Hematopoietic multipotent progenitor cell treated with erythropoietin and hydrocortisone succinate and interleukin-3 and kit ligand, for 15 days (in vitro differentiated cells): Measurements from ENCODE around the gene WNT3A.

Source experiments
- DNase-seq: peaks from one replicate; pipeline ENCODE4 v3.0.0-alpha.2; 2015; ENCODE audit warnings: low spot score

WNT3A gene

DNA sequence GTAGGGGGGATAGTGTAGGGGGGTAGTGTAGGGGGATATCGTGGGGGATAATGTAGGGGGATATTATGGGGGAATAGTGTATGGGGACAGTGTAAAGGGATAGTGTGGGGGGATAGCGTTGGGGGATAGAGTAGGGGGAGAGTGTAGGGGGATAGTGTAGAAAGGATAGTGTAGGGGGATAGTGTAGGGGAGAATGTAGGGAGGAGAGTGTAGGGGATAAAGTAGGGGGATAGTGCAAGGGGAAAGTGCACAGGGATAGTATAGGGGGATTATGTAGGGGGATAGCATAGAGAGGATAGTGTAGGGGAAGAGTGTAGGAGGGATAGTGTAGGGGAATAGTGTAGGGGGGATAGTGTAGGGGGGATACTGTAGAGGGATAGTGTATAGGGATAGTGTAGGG lies 63.4 kb downstream of the WNT3A start:
- DNase-seq, result no peak

DNA sequence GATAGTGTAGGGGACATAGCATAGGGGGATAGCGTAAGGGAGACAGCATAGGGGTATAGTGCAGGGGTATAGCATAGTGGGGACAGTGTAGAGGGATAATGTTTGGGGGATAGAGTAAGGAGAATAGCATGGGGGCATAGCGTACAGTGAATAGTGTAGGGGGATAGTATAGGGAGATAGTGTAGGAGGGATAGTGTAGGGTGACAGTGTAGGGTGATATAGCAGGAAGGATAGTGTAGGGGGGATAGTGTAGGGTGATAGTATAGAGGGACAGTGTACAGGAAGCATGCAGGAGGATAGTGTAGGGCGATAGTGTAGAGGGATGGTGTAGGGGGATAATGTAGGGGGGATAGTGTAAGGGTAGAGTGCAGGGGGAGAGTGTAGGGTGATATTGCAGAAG lies 64.1 kb downstream of the WNT3A start:
- no peak for DNase-seq

DNA sequence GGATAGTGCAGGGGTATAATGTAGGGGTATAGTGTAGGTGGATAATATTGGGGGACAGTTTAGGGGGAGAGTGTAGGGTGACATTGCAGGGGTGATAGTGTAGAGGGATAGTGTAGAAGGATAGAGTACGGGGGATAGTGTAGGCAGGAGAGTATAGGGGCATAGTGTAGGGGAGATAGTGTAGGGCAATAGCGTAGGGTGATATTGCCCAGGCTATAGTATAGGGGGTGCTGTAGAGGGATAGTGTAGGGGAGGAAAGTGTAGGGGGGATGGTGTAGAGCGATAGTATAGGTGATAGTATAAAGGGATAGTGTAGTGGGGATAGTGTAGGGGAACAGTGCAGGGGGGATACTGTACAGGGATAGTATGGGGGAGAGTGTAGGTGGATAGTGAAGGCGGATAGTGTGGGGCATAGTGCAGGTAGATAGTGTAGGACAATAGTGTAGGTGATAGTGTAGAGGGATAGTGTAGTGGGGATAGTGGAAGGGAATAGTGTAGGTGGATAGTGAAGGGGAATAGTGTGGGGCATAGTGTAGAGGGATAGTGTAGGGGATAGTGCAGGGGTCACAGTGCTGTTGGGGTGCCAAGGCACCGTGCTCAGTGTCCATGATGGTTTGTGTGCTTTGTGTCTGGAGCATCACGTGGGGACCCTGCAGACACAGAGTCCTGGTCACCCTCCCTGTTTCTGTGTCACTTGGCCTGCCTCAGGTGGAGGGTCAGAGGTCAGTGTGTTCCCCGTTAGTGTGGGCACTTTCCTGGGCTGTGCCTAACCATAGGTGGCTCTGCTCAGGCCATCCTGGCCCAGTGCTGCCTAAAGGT lies 65.2 kb downstream of the WNT3A start:
- no peak for DNase-seq

DNA sequence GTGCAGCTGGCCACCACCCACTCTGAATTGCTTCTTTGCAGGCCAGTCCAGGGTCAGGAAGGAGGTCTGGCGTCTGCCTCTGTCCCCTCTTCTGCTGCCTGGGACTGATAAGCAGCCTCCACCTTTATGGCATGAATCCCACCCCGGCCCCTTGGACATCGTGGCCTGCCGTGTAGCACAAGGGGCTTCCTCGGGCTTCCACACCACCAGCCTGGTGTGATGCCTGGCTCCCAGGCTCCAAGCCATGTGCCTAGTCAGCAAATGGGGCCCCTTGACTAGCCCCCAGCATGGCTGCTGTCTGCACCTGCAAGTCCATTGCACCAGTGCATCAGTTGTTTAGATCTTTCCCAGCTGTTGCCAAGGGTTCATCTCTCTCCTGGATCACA lies 65.9 kb downstream of the WNT3A start:
- no peak for DNase-seq

DNA sequence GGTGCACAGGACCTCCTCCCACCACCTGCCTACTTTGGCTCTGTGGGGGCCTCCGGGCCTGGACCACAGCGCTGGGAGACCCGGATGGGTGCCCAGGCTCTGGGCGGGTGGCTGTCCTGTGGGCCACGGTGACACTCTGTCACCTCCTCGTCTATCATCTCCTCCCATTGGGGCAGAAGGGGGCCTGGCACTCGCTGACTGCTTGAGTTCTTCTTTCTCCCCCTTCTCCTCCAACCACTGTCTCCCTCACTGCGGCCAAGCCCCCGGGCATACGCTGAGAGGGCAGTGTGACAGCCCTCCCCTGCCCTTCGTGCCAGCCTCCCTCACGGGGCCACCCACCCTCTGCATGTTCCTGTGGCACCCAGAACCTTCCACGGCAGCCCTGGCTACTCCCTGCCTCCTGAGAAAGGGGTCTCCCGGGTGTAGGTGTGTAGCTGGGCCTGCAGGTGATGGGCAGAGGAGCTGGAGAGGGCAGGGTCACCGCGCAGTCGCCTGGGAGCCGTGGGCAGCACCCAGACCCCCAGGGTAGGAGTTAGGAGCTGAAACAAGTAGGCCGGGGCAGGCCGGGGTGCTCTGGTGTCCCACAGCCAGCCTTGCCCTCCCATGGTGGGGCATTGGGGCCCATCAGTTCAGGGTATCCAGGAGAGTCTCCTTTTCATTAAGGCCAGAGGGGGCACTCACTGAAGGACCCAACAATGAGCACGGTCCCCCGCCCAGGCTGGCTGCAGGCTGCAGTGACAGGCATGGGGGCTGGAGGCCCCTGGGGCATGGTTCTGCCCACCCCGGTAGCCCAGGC lies 66.5 kb downstream of the WNT3A start:
- no peak for DNase-seq

DNA sequence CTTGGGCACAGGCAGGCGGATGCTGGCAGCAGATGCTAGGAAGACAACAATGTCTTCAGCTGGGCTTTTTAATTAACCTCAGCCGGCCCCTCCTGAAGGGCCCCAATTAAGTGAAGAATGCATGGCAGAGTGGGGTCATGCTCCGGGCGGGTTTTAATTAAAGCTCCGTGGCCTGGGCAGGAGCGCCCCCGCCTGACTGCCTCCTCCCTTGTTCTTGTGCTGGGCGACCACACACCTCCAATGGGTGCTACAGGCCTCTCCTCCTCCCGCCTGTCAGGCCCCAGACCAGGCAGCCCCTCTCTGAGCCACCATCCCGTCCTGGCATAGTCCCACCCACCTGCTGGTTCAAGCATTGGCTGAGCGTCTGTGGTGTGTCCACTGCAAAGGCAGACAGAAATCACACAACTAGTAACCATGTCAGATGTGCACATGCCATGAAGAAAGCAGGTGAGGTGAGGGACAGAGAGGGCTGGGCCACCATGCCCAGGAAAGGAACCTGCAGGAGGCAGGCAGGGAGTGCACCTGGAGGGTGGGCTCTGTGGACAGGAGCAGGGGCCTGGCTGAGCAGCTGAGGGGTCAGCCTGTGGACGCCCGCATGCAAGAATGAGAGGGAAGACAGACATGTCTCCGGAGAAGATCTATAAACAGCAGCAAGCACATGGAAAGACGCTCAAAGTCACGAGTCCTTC lies 67.2 kb downstream of the WNT3A start:
- DNase-seq, result no peak

DNA sequence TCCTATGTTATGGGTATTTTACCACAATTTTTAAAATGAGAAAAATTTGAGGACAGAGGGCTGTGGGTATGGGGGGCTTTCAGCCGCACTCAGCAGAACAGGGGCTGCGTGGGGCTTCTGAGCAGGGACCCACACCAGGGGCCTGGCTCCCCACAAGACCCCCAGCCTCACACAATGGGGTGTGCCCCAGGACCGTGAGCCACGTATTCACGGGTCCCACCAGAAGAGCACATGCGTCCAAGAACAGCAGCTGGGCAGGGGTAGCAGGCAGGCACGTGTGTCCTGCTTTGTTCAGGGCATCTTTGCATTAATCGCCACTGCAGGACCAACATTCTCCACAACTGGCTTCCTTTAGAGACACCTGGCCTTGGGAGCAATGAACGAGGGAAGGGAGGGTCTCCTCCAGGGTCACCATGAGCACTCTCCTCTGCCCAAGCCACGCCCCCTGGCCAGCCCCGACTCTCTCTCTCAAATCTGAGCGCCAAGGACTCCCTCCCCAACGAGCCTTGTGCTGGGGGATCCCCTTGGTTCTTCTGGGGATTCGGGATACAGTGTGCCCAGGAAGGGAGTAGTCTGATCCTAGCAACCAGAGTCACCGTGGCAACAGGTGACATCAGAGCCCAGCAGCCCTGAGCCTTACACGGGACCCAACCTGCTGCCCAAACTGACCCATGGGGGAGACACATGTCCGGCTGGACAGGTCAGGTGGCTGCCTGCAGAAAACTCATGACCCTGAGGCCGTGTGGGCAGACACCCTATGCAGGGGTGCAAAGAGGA lies 68.3 kb downstream of the WNT3A start:
- DNase-seq, result no peak

DNA sequence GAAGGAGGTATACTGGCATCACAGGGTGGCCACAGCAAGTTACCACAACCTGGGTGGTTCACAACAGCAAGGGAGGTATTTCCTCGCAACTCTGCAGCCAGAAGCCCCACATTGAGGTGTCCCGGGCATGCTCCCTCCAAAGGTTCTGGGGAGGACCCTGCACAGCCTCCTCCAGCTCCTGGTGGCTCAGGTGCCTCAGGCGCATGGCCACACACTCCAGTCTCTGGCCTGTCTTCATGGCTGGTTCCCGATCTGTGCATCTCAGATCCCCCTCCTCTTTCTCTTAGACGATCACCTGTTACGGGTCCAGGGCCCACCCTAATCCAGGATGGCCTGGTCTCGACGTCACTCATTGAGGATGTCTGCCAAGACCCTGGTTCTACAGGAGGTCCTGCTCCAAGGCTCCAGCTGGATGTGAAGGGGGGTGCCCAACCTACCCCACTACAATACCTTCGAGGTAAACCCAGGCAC lies 69.0 kb downstream of the WNT3A start:
- DNase-seq, result no peak

DNA sequence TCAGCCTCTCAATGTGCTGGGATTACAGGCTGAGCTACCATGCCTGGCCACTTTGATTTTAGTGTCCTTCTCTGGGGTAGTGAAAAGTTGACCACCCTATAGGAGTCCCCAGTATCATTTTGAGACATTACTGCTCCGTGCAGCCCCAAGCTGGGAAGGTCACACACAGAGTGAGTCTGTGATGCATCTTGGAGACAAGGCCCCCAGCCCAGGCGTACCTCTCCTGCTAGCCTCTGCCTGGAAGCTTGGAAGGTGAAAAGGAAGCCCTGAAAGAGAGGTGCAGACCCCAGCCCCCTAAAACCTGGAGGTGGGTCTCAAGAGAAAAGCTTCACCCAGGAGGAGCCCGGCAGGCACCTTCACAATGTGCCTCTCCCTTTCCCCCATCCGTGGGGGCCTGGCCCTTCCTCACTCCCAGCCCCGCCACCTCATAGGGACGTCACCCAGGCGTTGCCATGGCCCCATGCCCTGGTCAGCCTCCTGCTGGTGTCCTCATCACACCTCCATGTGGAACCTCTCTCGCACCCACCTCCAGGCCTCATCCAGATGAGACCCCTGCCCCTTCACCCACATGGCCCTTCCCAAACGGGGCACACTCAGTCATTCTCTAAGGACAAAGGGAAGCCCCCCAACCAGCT lies 70.1 kb downstream of the WNT3A start:
- DNase-seq, result no peak

DNA sequence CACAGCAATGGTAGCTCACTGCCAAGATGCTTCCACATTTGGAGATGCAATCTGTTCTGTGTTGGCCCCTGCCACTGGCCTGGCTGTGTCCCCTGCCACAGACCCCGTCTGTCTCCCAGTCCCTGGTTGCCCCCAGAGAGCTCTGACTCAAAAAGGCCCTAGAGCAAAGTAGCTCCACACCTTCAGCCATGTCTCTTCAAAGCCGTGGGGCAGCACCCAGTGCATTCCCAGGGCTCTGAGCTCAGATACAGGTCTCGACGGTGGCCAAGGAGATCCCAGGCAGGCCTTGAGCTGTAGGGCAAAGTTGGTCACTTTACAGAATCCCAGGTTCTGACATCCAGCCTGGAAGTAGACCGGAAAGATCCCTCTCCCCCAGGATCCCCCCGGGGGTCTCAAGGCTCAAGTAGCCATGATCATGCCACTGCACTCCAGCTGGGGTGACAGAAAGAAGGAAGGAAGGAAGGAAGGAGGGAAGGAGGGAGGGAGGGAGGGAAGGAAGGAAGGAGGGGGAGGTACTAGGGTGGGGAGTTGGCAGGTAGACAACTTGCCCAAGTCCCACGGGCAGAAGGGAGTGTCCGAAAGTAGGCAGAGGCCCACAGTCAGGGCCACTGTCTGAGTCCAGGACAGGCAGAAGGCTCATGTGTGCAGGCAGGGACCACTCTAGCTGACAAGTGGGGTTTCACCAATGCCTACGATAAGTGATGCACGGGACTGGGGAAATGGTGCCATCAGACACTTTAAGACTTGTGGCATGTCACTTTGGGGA lies 71.0 kb downstream of the WNT3A start:
- DNase-seq, result no peak

DNA sequence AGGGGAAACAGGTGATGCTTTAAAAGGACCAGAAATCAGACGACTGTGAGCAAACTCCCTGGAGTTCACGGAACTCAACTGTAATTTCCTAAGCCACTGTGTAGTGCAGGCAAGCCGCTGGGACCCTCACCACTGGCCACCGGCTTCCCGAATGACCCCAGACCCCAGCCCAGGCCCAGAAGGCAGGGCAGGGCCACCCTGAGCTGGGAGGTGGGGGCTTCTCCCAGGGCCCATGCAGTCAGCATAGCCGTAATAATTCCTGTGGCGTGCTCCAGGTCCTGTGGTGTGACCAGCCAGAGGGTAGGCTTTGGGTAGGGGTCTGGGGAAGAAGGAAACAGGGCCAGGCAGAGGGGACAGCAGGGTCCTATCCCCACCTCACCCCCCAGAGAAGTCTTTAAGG lies 72.2 kb downstream of the WNT3A start:
- DNase-seq, result no peak

DNA sequence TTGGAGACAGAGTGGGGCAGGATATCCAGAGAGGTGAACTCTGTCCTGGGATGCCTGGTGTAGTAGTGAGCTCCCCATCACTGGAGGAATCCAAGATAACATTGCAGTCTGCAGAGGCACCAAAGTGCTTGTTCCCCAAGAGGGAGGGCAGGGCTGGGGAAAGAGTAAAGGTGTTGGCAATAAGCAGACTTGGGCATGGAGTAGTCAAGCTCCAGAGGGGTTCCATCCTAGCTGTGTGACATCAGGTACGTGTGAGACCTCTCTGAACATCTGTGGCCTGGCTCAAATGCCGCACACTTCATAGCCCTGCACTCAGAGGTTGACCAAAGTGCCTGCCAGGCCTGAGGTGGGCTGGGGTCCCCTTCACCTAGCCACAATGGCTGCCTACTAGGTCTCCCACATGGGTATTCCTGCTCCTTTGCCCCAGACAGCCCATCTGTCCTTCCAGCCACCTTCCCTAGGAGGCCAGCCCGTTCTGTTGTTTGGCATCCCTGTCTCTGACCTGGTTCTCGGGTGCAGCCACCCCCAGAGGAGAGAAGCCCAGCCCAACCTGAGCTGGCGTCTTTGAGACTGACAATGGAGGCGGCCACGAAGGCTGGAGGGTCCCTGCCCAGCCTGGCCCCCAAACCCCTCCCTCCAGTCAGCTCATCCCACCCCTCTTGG lies 72.9 kb downstream of the WNT3A start:
- DNase-seq, result no peak

DNA sequence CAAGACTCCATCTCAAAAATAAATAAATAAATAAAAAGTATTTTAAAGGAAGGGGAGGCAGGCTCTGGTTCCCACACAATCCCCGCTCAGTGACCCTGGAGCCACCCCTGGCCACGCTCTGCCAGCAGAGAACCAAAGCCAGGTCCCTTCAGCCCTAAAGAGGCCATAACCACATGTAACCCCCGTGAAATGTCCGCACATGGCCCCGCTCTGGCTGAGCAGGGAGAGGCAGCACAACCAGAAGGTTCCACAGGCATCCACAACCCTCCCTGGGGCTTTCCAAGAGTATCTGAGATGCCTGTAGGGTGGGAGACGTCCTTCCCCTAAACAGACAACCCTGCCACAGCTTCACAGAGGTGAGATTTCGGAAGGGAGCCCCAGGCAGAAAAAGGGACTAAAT lies 74.3 kb downstream of the WNT3A start:
- DNase-seq, result no peak

DNA sequence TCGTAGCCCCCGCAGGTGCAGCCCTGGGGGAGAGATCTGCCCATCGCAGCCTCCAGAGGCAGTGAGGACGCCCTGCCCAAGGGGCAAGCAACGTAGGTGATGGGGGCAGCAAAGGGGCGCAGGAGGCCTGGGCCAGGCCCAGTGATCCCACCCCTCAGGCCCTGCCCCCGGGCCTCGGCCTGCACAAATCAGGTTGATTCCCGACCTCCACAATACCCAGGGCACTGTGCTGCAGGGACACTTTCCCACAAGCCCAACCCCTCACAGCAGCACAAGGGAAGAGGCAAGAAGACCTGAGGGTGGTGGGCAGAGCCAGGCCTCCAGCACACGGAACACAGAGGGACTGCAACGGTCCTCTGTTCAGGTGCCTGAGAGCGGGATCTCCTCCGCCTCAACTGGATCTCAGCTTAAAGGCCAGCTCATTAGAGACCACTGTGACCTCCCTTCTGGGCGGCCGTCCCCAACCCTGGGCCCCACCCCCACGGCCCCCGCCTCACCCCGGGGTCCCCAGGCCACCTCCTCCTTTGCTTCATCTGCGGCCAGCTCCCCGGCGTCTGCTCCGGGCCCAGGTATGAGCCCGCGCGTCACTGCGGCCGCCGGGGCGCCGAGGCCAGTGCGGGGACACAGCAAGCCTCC lies 74.9 kb downstream of the WNT3A start:
- no peak for DNase-seq

DNA sequence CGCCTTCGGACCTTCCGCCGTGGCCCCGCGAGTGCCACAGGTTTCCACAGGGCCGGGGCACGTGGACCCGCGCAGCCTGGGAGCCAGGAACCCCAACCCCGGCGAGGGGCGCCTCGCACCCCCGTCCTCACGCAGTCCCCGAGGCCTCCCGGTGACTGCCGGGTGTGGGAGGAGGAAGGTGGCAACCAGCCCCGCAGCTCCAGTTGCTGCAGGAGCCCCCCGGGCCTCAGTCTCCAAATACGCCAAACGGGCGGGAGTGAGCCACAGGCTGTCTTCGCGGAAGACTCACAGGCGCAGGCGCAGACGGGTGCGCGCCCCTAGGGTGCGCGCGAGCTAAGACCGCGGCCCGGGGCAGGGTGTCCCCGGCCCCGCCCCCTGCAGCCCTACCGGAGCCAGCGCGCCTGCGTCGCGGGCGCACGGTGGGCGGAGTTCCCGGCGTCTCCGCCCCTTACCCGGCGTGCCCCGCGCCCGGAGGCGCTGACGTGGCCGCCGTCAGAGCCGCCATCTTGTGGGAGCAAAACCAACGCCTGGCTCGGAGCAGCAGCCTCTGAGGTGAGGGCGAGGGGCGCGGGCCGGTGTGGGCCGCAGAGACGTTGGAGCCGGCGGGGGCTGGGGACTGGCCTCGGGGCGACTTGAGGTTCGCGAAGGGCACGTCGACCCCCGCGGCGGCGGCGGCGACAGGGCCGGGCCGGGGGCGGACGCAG lies 75.6 kb downstream of the WNT3A start, which contains the start of gene ARF1:
ARF1 (plus strand) TSS at position 495 of the 704 bp plus-strand sequence. CDS start 14,407 bp downstream, outside the sequence.
- peak; percentile 96 for DNase-seq

DNA sequence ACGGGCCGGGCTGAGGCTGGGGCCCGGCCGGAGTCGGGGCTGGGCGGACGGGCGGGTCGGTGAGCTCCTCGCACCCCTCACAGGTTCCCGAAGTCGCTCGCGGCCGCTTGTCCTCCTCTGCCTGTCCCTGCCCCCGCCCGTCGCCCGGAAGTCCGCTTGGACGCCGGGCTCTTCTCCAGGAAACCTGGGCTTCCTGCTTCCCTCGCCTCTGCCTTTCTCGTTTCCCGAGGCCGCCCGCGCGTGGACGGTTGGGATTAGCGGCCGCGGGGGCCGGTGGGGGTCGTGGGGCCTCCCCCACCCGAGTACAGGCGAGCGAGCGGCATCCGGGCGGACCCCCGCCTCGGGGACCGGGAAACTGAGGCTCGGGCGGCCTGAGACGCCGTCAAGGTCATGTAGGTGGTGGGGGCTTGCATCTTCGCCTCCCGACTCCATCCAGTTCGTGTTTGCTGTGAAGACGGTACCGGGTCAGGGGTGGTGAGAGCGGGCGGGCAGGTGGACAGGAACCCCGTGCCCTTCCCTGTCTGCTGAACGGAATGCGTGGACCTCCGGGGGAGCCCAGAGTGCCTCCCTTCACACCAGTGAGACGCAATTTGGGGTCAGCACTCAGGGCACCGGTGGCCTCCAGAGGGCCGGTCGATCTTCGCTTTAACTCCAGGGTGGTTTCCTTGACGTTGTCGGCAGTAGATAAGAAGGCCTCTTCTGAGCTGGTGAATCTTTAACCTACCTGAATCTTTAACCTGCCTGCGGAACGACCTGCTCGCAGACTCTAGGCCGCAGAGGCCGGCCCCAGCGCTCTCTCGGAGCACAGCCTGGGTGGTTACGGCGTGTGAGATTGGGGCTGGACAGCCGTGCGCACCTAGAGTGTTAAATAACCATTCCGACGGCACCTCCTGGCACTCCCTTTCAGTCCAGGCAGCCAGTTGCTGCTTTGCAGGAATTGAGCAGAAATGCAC lies 76.4 kb downstream of the WNT3A start:
- DNase-seq, result peak; percentile 51

DNA sequence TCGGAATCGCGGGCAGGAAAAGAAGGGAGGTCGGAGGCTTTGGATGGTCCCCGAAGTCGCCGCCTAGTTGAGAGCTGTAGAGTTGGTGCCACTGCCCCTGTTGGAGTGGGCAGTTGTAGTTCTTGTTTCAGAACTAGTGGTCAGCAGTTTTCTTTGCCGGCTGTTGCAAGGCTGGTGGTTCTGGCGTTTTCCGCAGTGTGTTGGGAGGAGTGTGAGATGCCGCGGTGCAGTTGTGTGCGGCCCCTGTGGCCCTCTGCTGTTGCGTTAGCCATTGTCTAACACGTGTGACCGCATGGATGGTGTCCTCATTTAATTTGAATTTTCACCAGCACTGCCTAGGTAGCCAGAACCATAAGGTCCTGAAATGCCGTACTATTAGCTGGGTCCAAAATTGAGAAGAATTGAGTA lies 77.1 kb downstream of the WNT3A start:
- DNase-seq, result no peak

DNA sequence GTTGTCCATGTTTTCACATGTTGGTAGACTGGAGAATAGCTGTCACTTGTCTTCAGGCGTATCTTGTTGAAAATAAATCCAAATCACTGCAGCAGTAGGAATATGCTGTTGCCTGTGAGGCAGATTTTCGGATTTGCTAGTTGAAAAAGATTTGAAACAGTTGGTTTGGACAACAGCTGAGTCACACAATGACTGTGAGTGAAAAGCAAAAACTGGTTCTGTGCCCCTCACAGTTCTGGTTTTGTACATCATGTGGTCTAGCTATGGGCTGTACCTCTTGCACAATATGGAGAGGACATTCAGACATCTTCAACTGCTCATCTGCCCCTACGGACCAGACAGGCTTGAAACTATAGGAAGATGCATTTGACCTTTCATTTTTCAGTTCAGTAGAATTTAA lies 77.5 kb downstream of the WNT3A start:
- peak; percentile 24 for DNase-seq
